Activated T-helper 1 cell treated with anti-CD3 and anti-CD28 coated beads, Interleukin-12 subunit alpha, Interleukin-12 subunit beta, Interleukin-2, Interleukin-4 antibody, amounts not matched to agents 30 ng/mL and 10 ng/mL and 1 ng/mL, durations not matched to agents 14 hours and 24 hours and 36 hours (primary cell): Measurements from ENCODE around the gene WDR44. TPM values are rescaled to one million over a fixed set of nuclear protein-coding genes. Genes with fewer than 3 reads are reported as not detected.
A peak's percentile ranks its signal among the peaks of the same experiment; 100 is the strongest.
"Not testable (repeated sequence)": the region's sequence is repeated elsewhere in the genome, so short reads cannot be mapped to it uniquely, and the experiment has no call there.

Experiments used
- DNase-seq: peaks from one replicate; pipeline ENCODE4 v3.0.0; 2021; ENCODE audit warnings: low spot score
- H3K27ac Mint-ChIP-seq: one replicate; pipeline ENCODE4 v1.8.0; 2021; ENCODE audit warnings: mild to moderate bottlenecking, mixed read lengths
- H3K27me3 Mint-ChIP-seq: one replicate; pipeline ENCODE4 v1.8.0; 2022; ENCODE audit warnings: mild to moderate bottlenecking, moderate library complexity, mixed read lengths; ENCODE audit not compliant: insufficient read depth
- H3K36me3 Mint-ChIP-seq: one replicate; pipeline ENCODE4 v1.8.0; 2021; ENCODE audit warnings: low read depth, mixed read lengths
- H3K4me1 Mint-ChIP-seq: one replicate; pipeline ENCODE4 v1.8.0; 2021; ENCODE audit warnings: low read depth, mixed read lengths
- H3K4me3 Mint-ChIP-seq: one replicate; pipeline ENCODE4 v1.8.0; 2021; ENCODE audit warnings: mild to moderate bottlenecking, moderate library complexity, mixed read lengths
- H3K9me3 Mint-ChIP-seq: one replicate; pipeline ENCODE4 v1.8.0; 2021; ENCODE audit warnings: mixed read lengths
- intact Hi-C: fragments of 100-400 bp; cut with micrococcal nuclease; formaldehyde crosslinking; loops from one replicate; pipeline ENCODE4 v1.15.1; 2024
- total RNA-seq: library from RNA; stranded (reverse); gene quantifications from 2 replicates; pipeline ENCODE4 v1.2.3, GENCODE V29; 2022

WDR44 gene
- 10.0 and 11.3 TPM in 2 replicates for total RNA-seq

DNA sequence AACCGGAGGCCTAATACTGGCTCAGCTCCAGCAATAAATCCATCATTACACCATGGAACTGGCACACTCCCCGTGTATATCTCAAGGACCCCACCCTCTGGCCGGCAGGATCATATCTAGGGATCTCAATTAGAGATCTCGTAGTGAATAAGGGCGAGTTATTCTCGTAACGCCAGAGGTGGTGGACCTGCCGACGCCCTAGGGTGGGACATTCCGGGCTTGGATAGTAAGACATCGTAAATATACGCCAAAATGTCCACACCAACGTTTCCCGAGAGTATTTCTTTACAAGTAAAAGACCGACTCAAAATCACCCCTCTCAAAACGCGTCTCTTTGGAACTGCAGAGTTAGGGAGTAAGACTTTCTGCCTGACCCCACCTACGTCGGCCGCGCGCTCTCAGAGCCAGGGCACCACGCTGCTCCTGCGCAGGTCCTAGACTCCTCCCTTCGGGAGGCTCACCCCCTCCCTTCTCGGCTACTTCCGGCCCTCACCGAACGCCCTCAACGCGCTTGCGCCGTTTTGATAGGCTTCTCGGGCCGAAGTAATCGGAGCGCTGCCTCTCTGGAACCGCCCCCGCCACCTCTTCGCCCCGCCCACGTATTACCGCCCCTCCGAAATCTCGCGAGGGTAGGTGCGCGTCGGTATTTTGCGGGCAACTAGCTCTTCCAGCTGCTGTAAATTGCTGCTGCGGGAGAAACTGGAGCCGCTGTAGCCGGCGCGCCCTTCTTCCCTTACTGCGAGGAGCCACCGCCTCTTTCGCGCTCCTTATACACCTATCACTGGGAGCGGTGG lies at the start of gene WDR44:
WDR44 (plus strand) TSS at position 643 of the 794 bp plus-strand sequence. CDS start 398 bp downstream, outside the sequence.
- peak within 1 kb of the TSS; percentile 99 for H3K4me3 Mint-ChIP-seq
- intact Hi-C loops = loop anchor here (1.0 to 10.0 kb wide), 8 partner anchors 77 to 1907 kb away; partner anchors contain the start of genes DOCK11, PGRMC1 and ZBTB33
- H3K36me3 Mint-ChIP-seq = peaks cover 1% of the 10 kb centered on the region
- peaks cover 3% of the 10 kb centered on the region for H3K27me3 Mint-ChIP-seq
- peaks cover 40% of the 10 kb centered on the region for H3K4me1 Mint-ChIP-seq
- DNase-seq = peak; percentile 89
- H3K27ac Mint-ChIP-seq = peak within 1 kb of the TSS; percentile 99
- H3K9me3 Mint-ChIP-seq = no peaks in the 10 kb centered on the region

GRCh38 chrX:118305827-118306226 lies 40.1 kb upstream of the WDR44 start:
- intact Hi-C loops, DNase-seq, H3K27ac Mint-ChIP-seq: not testable (repeated sequence)

GRCh38 chrX:118315529-118315928 lies 30.4 kb upstream of the WDR44 start:
- no peak overlapping the region for H3K4me3 Mint-ChIP-seq
- no peak overlapping the region for H3K27ac Mint-ChIP-seq
- no peaks in the 10 kb centered on the region for H3K9me3 Mint-ChIP-seq
- intact Hi-C loops = no loop called here
- H3K36me3 Mint-ChIP-seq = no peaks in the 10 kb centered on the region
- peaks cover 9% of the 10 kb centered on the region for H3K27me3 Mint-ChIP-seq
- no peak for DNase-seq
- no peaks in the 10 kb centered on the region for H3K4me1 Mint-ChIP-seq

More at GRCh38 chrX:118305827-118306226, 40.1 kb upstream of the WDR44 start:
- not testable (repeated sequence) for H3K36me3 Mint-ChIP-seq, H3K4me3 Mint-ChIP-seq, H3K4me1 Mint-ChIP-seq, H3K27me3 Mint-ChIP-seq
- peaks cover 10% of the 10 kb centered on the region for H3K9me3 Mint-ChIP-seq

DNA sequence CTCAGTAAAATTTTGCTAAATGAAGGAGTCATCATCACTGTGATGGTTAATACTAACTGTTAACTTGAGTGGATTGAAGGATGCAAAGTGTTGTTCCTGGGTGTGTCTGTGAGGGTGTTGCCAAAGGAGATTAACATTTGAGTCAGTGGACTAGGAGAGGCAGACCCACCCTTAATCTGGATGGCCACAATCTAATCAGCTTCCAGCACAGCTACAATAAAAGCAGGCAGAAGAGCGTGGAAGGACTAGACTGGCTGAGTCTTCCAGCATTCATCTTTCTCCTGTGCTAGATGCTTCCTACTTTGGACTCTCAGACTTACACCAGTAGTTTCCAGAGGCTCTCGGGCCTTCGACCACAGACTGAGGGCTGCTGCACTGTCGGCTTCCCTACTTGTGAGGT lies 21.3 kb upstream of the WDR44 start:
- intact Hi-C loops = no loop called here
- Mint-ChIP-seq H3K36me3 (no peaks in the 10 kb centered on the region), H3K4me3 (no peak overlapping the region), H3K27ac (no peak overlapping the region), H3K27me3 (peaks cover 4% of the 10 kb centered on the region), H3K9me3 (no peaks in the 10 kb centered on the region), H3K4me1 (no peaks in the 10 kb centered on the region)
- no peak for DNase-seq

DNA sequence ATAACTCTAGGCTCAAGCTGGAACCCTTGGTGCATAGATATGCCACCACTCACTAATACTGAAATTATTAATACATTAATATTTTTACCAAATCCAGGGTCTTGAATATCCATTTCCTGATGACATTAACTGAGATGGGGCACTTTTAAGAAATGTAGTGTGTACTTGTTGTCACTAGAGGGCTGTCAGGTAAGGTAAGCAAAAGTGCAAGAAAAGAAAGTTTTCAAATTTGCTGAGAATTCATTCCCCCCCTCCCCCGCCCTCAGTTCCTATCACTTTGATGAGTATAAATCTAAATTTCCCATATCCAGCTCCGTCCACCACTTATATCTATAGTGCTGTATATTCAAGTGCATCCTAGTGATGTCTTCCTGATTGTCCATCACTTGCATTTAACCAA lies 20.5 kb upstream of the WDR44 start:
- intact Hi-C loops = no loop called here
- Mint-ChIP-seq H3K27me3 (peaks cover 4% of the 10 kb centered on the region), H3K4me1 (no peaks in the 10 kb centered on the region), H3K36me3 (no peaks in the 10 kb centered on the region), H3K27ac (no peak overlapping the region), H3K4me3 (no peak overlapping the region), H3K9me3 (no peaks in the 10 kb centered on the region)
- no peak for DNase-seq

DNA sequence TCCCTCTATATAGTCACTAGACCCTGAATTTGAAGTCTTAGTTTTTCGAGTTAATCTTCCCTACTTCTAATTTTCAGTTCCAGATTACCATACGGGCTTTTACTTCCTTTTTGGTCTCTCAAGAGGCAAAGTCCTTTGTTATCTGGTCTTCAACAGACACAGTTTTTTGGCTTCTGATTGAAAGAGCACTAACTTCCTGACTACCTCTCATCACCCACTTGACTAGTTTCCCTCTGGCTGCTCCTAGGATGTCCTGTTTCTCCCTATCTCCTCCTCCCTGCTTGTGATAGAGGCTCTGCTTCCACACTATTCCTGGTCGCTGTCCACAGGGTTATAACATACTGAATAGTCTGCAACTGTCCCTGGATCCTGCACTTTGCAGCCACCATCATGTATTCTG lies 16.7 kb upstream of the WDR44 start:
- H3K9me3 Mint-ChIP-seq = no peaks in the 10 kb centered on the region
- no peak for DNase-seq
- H3K4me3 Mint-ChIP-seq = no peak overlapping the region
- H3K27me3 Mint-ChIP-seq = peaks cover 1% of the 10 kb centered on the region
- no peaks in the 10 kb centered on the region for H3K36me3 Mint-ChIP-seq
- H3K27ac Mint-ChIP-seq = no peak overlapping the region
- H3K4me1 Mint-ChIP-seq = no peaks in the 10 kb centered on the region
- intact Hi-C loops = no loop called here

DNA sequence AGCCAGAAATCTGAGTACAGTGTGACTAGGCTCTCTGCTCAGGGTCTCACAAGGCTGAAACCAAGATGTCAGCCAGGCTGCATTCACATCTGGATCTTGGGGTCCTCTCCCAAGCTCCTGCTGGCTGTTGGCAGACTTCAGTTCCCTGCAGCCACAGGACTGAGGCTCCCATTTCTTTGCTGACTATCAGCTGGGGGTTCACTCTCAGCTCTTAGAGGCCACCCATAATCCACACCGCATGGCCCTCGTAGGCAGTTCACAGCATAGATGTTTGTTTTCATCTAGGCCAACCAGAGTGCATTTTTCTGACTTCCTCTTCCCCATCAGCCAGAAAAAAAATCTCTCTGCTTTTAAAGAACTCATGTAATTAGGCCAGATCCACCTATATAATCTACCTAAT lies 8.2 kb upstream of the WDR44 start:
- Mint-ChIP-seq H3K9me3 (no peaks in the 10 kb centered on the region), H3K4me1 (no peaks in the 10 kb centered on the region), H3K4me3 (no peak overlapping the region), H3K36me3 (no peaks in the 10 kb centered on the region), H3K27me3 (peaks cover 4% of the 10 kb centered on the region), H3K27ac (no peak overlapping the region)
- intact Hi-C loops = no loop called here
- no peak for DNase-seq

GRCh38 chrX:118338930-118339329 lies 7.0 kb upstream of the WDR44 start:
- Mint-ChIP-seq H3K27me3 (peaks cover 4% of the 10 kb centered on the region), H3K4me1 (no peaks in the 10 kb centered on the region), H3K36me3 (no peaks in the 10 kb centered on the region), H3K4me3 (no peak overlapping the region), H3K9me3 (no peaks in the 10 kb centered on the region), H3K27ac (no peak overlapping the region)
- intact Hi-C loops = no loop called here
- DNase-seq = no peak

- peaks cover 34% of the 10 kb centered on the region for H3K4me1 Mint-ChIP-seq
Measured at GRCh38 chrX:118345045-118345463, 852 bp upstream of the WDR44 start.

GRCh38 chrX:118346258-118347094 lies 570 bp downstream of the WDR44 start:
- peaks cover 3% of the 10 kb centered on the region for H3K27me3 Mint-ChIP-seq
- H3K4me3 Mint-ChIP-seq = peak overlapping the region; percentile 99
- H3K4me1 Mint-ChIP-seq = peaks cover 41% of the 10 kb centered on the region
- peak overlapping the region; percentile 99 for H3K27ac Mint-ChIP-seq
- peaks cover 1% of the 10 kb centered on the region for H3K36me3 Mint-ChIP-seq
- DNase-seq = peak; percentile 34
- no peaks in the 10 kb centered on the region for H3K9me3 Mint-ChIP-seq
- intact Hi-C loops = loop anchor here (1.0 to 10.0 kb wide), 8 partner anchors 76 to 1906 kb away; partner anchors contain the start of genes DOCK11, PGRMC1 and ZBTB33

More at GRCh38 chrX:118345045-118345463, 852 bp upstream of the WDR44 start:
- H3K36me3 Mint-ChIP-seq = peaks cover 1% of the 10 kb centered on the region
- H3K4me3 Mint-ChIP-seq = peak overlapping the region; percentile 99
- H3K9me3 Mint-ChIP-seq = no peaks in the 10 kb centered on the region
- no peak for DNase-seq
- H3K27ac Mint-ChIP-seq = peak overlapping the region; percentile 99
- intact Hi-C loops = loop anchor here (5.0 to 10.0 kb wide), 4 partner anchors 77 to 1907 kb away; partner anchors contain the start of gene ZBTB33
- H3K27me3 Mint-ChIP-seq = peaks cover 3% of the 10 kb centered on the region

DNA sequence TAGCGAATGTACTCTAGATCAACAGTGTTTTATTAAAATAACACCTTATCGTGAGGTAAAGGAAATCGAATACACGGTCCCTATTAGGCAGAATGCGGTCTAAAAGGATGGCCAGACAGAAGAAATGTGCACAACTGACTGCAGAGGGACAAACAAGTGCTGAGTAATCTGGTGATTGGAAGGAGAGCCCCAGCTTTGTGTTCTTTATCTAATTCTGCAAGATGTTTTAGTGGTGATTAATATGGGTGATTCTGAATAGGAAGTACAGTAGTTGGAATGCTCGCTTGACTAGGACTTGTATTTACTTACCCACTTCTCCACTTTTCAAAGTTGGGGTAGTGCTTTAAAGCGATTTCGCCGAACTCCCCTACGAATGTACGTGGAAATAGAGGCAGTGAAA lies 1.2 kb downstream of the WDR44 start:
- peaks cover 1% of the 10 kb centered on the region for H3K36me3 Mint-ChIP-seq
- H3K9me3 Mint-ChIP-seq = no peaks in the 10 kb centered on the region
- peaks cover 41% of the 10 kb centered on the region for H3K4me1 Mint-ChIP-seq
- no peak for DNase-seq
- H3K4me3 Mint-ChIP-seq = peak overlapping the region; percentile 99
- H3K27me3 Mint-ChIP-seq = peaks cover 3% of the 10 kb centered on the region
- intact Hi-C loops = loop anchor here (2.0 to 10.0 kb wide), 7 partner anchors 75 to 1905 kb away; partner anchors contain the start of genes PGRMC1 and ZBTB33
- peak overlapping the region; percentile 99 for H3K27ac Mint-ChIP-seq

- peaks cover 45% of the 10 kb centered on the region for H3K4me1 Mint-ChIP-seq
- peaks cover 3% of the 10 kb centered on the region for H3K27me3 Mint-ChIP-seq
- H3K4me3 Mint-ChIP-seq = peak overlapping the region; percentile 99
- no peaks in the 10 kb centered on the region for H3K9me3 Mint-ChIP-seq
- intact Hi-C loops = loop anchor here (2.0 to 10.0 kb wide), 7 partner anchors 75 to 1905 kb away; partner anchors contain the start of genes PGRMC1 and ZBTB33
- DNase-seq = no peak
- H3K27ac Mint-ChIP-seq = peak overlapping the region; percentile 99
- peaks cover 1% of the 10 kb centered on the region for H3K36me3 Mint-ChIP-seq
Measured at GRCh38 chrX:118347736-118348135, 1.8 kb downstream of the WDR44 start.
